ENCODE measurements around the gene GNGT1. TPM values are rescaled to one million over a fixed set of nuclear protein-coding genes. Genes with fewer than 3 reads are reported as not detected.

The GNGT1 gene
- total and polyA plus RNA-seq, 2 experiments from 2014 or later = not detected

- DNase-seq = no peak
- no peaks in the 10 kb centered on the region for H3K9me3 ChIP-seq (ENCODE audit: low read depth)
- no peaks in the 10 kb centered on the region; the same call in 1 of the 2 replicates for H3K9me2 ChIP-seq (ENCODE audit: insufficient read depth)
- no peak overlapping the region for H2AFZ ChIP-seq
- in situ Hi-C loops (cut with MboI) = no loop called here
- H3K9ac ChIP-seq = no peak overlapping the region
- H3K79me2 ChIP-seq (ENCODE audit: insufficient read depth) = no peaks in the 10 kb centered on the region
- H3K4me2 ChIP-seq (ENCODE audit: unreplicated experiment) = peak overlapping the region; percentile 51
- peaks cover 40% of the 10 kb centered on the region for H3F3A ChIP-seq (ENCODE audit: insufficient read depth)
- H3K4me3 ChIP-seq = no peak overlapping the region
- H4K20me1 ChIP-seq (ENCODE audit: insufficient read depth) = no peaks in the 10 kb centered on the region
- WGBS, 2 experiments (ENCODE audit: low coverage in 1 of 2, low lambda C conversion rate in 2 of 2, missing lambda C conversion rate in 2 of 2) = 95 to 97% methylated on average over 4 of the region's 4 CpGs
- H3K27me3 ChIP-seq (replicated peaks; ENCODE audit: insufficient read depth) = no peaks in the 10 kb centered on the region
- TF ChIP-seq EZH2phosphoT487 (IDR thresholded peaks at IDR 0.05; ENCODE audit: insufficient read depth, low read depth) = no peak
- TF ChIP-seq EZH2 (IDR thresholded peaks at IDR 0.05; ENCODE audit: insufficient read depth, poor library complexity, severe bottlenecking) = no peak
- no peak overlapping the region for H3K27ac ChIP-seq
- peaks cover 54% of the 10 kb centered on the region for H3K4me1 ChIP-seq (ENCODE audit: insufficient read depth)
- H3K36me3 ChIP-seq (ENCODE audit: low read depth) = no peaks in the 10 kb centered on the region
These were observed 37.6 kb downstream of the GNGT1 start for GRCh38 chr7:93943816-93944540.

- Histone ChIP-seq H3K79me2 (ENCODE audit: insufficient read depth) (no peaks in the 10 kb centered on the region), H3K36me3 (ENCODE audit: low read depth) (no peaks in the 10 kb centered on the region), H3K4me2 (ENCODE audit: unreplicated experiment) (peak overlapping the region; percentile 51), H3K9me3 (ENCODE audit: low read depth) (no peaks in the 10 kb centered on the region), H3K27me3 (replicated peaks; ENCODE audit: insufficient read depth) (no peaks in the 10 kb centered on the region), H2AFZ (no peak overlapping the region), H3K4me1 (ENCODE audit: insufficient read depth) (peaks cover 60% of the 10 kb centered on the region), H3F3A (ENCODE audit: insufficient read depth) (peaks cover 45% of the 10 kb centered on the region), H4K20me1 (ENCODE audit: insufficient read depth) (no peaks in the 10 kb centered on the region), H3K4me3 (no peak overlapping the region), H3K9ac (no peak overlapping the region), H3K9me2 (ENCODE audit: insufficient read depth) (no peaks in the 10 kb centered on the region; the same call in 1 of the 2 replicates), H3K27ac (no peak overlapping the region)
- TF ChIP-seq EZH2 (IDR thresholded peaks at IDR 0.05; ENCODE audit: insufficient read depth, poor library complexity, severe bottlenecking) (no peak), EZH2phosphoT487 (IDR thresholded peaks at IDR 0.05; ENCODE audit: insufficient read depth, low read depth) (no peak)
- in situ Hi-C loops (cut with MboI) = no loop called here
- DNase-seq = peak; percentile 65
- WGBS, 2 experiments (ENCODE audit: low coverage in 1 of 2, low lambda C conversion rate in 2 of 2, missing lambda C conversion rate in 2 of 2) = 3 to 5% methylated on average over 1 of the region's 1 CpG
These were observed 38.3 kb downstream of the GNGT1 start for GRCh38 chr7:93944673-93945072.

- no peaks in the 10 kb centered on the region for H3K27me3 ChIP-seq (replicated peaks; ENCODE audit: insufficient read depth)
- 51 to 54% methylated on average over 3 of the region's 3 CpGs for WGBS, 2 experiments (ENCODE audit: low coverage in 1 of 2, low lambda C conversion rate in 2 of 2, missing lambda C conversion rate in 2 of 2)
- peaks cover 64% of the 10 kb centered on the region for H3K4me1 ChIP-seq (ENCODE audit: insufficient read depth)
- no peaks in the 10 kb centered on the region for H3K36me3 ChIP-seq (ENCODE audit: low read depth)
- H3K79me2 ChIP-seq (ENCODE audit: insufficient read depth) = no peaks in the 10 kb centered on the region
- no peaks in the 10 kb centered on the region for H3K9me3 ChIP-seq (ENCODE audit: low read depth)
- no peak overlapping the region for H3K4me3 ChIP-seq
- no peak for TF ChIP-seq EZH2phosphoT487 (IDR thresholded peaks at IDR 0.05; ENCODE audit: insufficient read depth, low read depth)
- TF ChIP-seq EZH2 (IDR thresholded peaks at IDR 0.05; ENCODE audit: insufficient read depth, poor library complexity, severe bottlenecking) = no peak
- peak overlapping the region; percentile 51 for H3K4me2 ChIP-seq (ENCODE audit: unreplicated experiment)
- H3K9ac ChIP-seq = no peak overlapping the region
- peaks cover 49% of the 10 kb centered on the region for H3F3A ChIP-seq (ENCODE audit: insufficient read depth)
- no peak overlapping the region for H2AFZ ChIP-seq
- in situ Hi-C loops (cut with MboI) = no loop called here
- H3K9me2 ChIP-seq (ENCODE audit: insufficient read depth) = no peaks in the 10 kb centered on the region; the same call in 1 of the 2 replicates
- H4K20me1 ChIP-seq (ENCODE audit: insufficient read depth) = no peaks in the 10 kb centered on the region
- H3K27ac ChIP-seq = no peak overlapping the region
- DNase-seq = no peak
These were observed 38.7 kb downstream of the GNGT1 start for GRCh38 chr7:93945083-93945482.

DNA sequence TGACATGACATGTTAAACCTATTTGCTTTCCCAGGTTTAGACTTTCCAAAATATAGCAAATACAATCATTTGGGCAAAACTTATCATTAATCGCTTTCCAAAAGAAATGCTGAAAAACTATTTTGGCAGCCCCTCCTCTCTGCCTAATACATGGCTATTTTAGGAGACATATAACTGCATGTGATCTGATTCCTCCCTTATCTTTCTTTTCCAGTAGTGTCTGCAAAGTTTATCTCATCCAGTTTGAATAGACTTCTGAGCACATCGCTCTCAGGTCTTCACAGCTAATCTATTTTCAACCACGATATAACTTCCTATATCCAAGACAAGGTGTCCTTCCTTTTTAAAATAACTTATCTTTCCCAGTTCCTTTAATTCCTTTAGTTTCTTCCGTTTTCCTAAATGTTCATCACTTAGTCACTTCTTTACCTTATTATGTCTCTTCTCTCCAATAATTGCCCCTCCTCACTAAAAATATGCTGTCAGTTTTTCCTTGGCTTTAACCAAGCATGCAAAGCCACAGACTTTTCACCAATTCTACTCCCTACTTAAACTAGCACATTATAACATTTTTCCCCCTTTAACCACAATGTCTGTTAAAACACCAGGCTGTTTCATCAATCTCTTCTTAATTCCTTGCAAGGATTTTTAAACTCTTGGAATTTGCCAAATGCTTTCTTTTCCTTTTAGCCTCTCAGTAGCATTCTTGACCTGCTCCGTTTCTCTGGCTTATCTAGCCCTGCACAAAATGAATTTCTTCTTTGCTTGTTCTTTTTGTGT is 39.6 kb downstream of the GNGT1 start:
- peaks cover 66% of the 10 kb centered on the region for H3K4me1 ChIP-seq (ENCODE audit: insufficient read depth)
- no peak overlapping the region for H3K27ac ChIP-seq
- in situ Hi-C loops (cut with MboI) = no loop called here
- no peak overlapping the region for H3K4me2 ChIP-seq (ENCODE audit: unreplicated experiment)
- H3K79me2 ChIP-seq (ENCODE audit: insufficient read depth) = no peaks in the 10 kb centered on the region
- no peak overlapping the region for H2AFZ ChIP-seq
- no peaks in the 10 kb centered on the region for H4K20me1 ChIP-seq (ENCODE audit: insufficient read depth)
- no peak for DNase-seq
- no peak overlapping the region for H3K9ac ChIP-seq
- H3K9me2 ChIP-seq (ENCODE audit: insufficient read depth) = no peaks in the 10 kb centered on the region; the same call in 1 of the 2 replicates
- 87 to 91% methylated on average over 5 of the region's 5 CpGs for WGBS, 2 experiments (ENCODE audit: low coverage in 1 of 2, low lambda C conversion rate in 2 of 2, missing lambda C conversion rate in 2 of 2)
- H3K9me3 ChIP-seq (ENCODE audit: low read depth) = no peaks in the 10 kb centered on the region
- H3K4me3 ChIP-seq = no peak overlapping the region
- peaks cover 50% of the 10 kb centered on the region for H3F3A ChIP-seq (ENCODE audit: insufficient read depth)
- no peaks in the 10 kb centered on the region for H3K36me3 ChIP-seq (ENCODE audit: low read depth)
- no peaks in the 10 kb centered on the region for H3K27me3 ChIP-seq (replicated peaks; ENCODE audit: insufficient read depth)
- TF ChIP-seq EZH2phosphoT487 (IDR thresholded peaks at IDR 0.05; ENCODE audit: insufficient read depth, low read depth) (no peak), EZH2 (IDR thresholded peaks at IDR 0.05; ENCODE audit: insufficient read depth, poor library complexity, severe bottlenecking) (no peak)
